Neural cell (in vitro differentiated cells): ENCODE data around the gene CHST6.
"Not testable (repeated sequence)": the region's sequence is repeated elsewhere in the genome, so short reads cannot be mapped to it uniquely, and the experiment has no call there.

Source experiments
- POLR2AphosphoS5 ChIP-seq: IDR thresholded peaks from 2 replicates; pipeline ENCODE4 v1.6.1; 2012
- TF ChIP-seq, protein P1 (sequence below): fragments of 450-650 bp; IDR thresholded peaks from 2 replicates; pipeline ENCODE4 v1.5.1; 2014; ENCODE audit warnings: antibody characterized with exemption, mild to moderate bottlenecking, moderate library complexity; ENCODE audit not compliant: poor library complexity, severe bottlenecking

GRCh38 chr16:75516189-75516966, 21.1 kb upstream of the CHST6 start:
- not testable (repeated sequence) for TF ChIP-seq POLR2AphosphoS5
- TF ChIP-seq, protein P1, sequence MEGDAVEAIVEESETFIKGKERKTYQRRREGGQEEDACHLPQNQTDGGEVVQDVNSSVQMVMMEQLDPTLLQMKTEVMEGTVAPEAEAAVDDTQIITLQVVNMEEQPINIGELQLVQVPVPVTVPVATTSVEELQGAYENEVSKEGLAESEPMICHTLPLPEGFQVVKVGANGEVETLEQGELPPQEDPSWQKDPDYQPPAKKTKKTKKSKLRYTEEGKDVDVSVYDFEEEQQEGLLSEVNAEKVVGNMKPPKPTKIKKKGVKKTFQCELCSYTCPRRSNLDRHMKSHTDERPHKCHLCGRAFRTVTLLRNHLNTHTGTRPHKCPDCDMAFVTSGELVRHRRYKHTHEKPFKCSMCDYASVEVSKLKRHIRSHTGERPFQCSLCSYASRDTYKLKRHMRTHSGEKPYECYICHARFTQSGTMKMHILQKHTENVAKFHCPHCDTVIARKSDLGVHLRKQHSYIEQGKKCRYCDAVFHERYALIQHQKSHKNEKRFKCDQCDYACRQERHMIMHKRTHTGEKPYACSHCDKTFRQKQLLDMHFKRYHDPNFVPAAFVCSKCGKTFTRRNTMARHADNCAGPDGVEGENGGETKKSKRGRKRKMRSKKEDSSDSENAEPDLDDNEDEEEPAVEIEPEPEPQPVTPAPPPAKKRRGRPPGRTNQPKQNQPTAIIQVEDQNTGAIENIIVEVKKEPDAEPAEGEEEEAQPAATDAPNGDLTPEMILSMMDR: not testable (repeated sequence)
